ENCODE results near the gene NADSYN1. TPM values are rescaled to one million over a fixed set of nuclear protein-coding genes. Genes with fewer than 3 reads are reported as not detected.

The NADSYN1 gene
- total and polyA plus RNA-seq, 2 donors from 2014 or later = 34.9 to 72.9 TPM

- no peak for FAIRE-seq
- Histone ChIP-seq H3K9ac (ENCODE audit: low read length in 3 of 3) (no peak overlapping the region), H3K27ac (ENCODE audit: low read depth in 2 of 2, low read length in 2 of 2) (no peak overlapping the region), H3K27me3 (ENCODE audit: control insufficient read depth, insufficient read depth, low read length) (no peaks in the 10 kb centered on the region), H3K4me3 (ENCODE audit: low read length in 3 of 3) (no peak overlapping the region), H3K36me3 (ENCODE audit: control insufficient read depth in 2 of 3, insufficient read depth in 3 of 3, low read length in 3 of 3) (peaks cover 11 to 50% (median 29%) of the 10 kb centered on the region in 3 donors), H3K9me3 (ENCODE audit: control insufficient read depth in 2 of 3, insufficient read depth in 1 of 3, low read length in 3 of 3) (no peaks in the 10 kb centered on the region), H3K4me1 (ENCODE audit: control insufficient read depth in 2 of 3, insufficient read depth in 2 of 3, low read depth in 1 of 3, low read length in 3 of 3) (peaks cover 0 to 2% (median 0%) of the 10 kb centered on the region in 3 donors)
- intact Hi-C loops (cut with DNase I) = no loop called here
- DNase-seq = no peak
- TF ChIP-seq CTCF (IDR thresholded peaks at IDR 0.05; ENCODE audit: borderline replicate concordance, extremely low read depth, insufficient read depth) = no peak
These were observed 31.5 kb downstream of the NADSYN1 start for GRCh38 chr11:71484248-71485062.

GRCh38 chr11:71485063-71485399, 32.0 kb downstream of the NADSYN1 start:
- intact Hi-C loops (cut with DNase I) = no loop called here
- H3K9ac ChIP-seq (ENCODE audit: low read length in 3 of 3) = no peak overlapping the region
- DNase-seq (no peak), FAIRE-seq (no peak)
- H3K27me3 ChIP-seq (ENCODE audit: control insufficient read depth, insufficient read depth, low read length) = no peaks in the 10 kb centered on the region
- no peaks in the 10 kb centered on the region for H3K9me3 ChIP-seq (ENCODE audit: control insufficient read depth in 2 of 3, insufficient read depth in 1 of 3, low read length in 3 of 3)
- H3K27ac ChIP-seq (ENCODE audit: low read depth in 2 of 2, low read length in 2 of 2) = no peak overlapping the region
- peaks cover 11 to 44% (median 27%) of the 10 kb centered on the region in 3 donors for H3K36me3 ChIP-seq (ENCODE audit: control insufficient read depth in 2 of 3, insufficient read depth in 3 of 3, low read length in 3 of 3)
- TF ChIP-seq CTCF (IDR thresholded peaks at IDR 0.05; ENCODE audit: borderline replicate concordance, extremely low read depth, insufficient read depth) = no peak
- H3K4me3 ChIP-seq (ENCODE audit: low read length in 3 of 3) = no peak overlapping the region
- H3K4me1 ChIP-seq (ENCODE audit: control insufficient read depth in 2 of 3, insufficient read depth in 2 of 3, low read depth in 1 of 3, low read length in 3 of 3) = peaks cover 0 to 2% (median 0%) of the 10 kb centered on the region in 3 donors

GRCh38 chr11:71485466-71485865, 32.5 kb downstream of the NADSYN1 start:
- H3K4me3 ChIP-seq (ENCODE audit: low read length in 3 of 3) = no peak overlapping the region
- DNase-seq (no peak), FAIRE-seq (no peak)
- H3K4me1 ChIP-seq (ENCODE audit: control insufficient read depth in 2 of 3, insufficient read depth in 2 of 3, low read depth in 1 of 3, low read length in 3 of 3) = peaks cover 0 to 2% (median 0%) of the 10 kb centered on the region in 3 donors
- intact Hi-C loops (cut with DNase I) = no loop called here
- H3K36me3 ChIP-seq (ENCODE audit: control insufficient read depth in 2 of 3, insufficient read depth in 3 of 3, low read length in 3 of 3) = peaks cover 11 to 44% (median 27%) of the 10 kb centered on the region in 3 donors
- H3K9ac ChIP-seq (ENCODE audit: low read length in 3 of 3) = no peak overlapping the region
- no peaks in the 10 kb centered on the region for H3K9me3 ChIP-seq (ENCODE audit: control insufficient read depth in 2 of 3, insufficient read depth in 1 of 3, low read length in 3 of 3)
- TF ChIP-seq CTCF (IDR thresholded peaks at IDR 0.05; ENCODE audit: borderline replicate concordance, extremely low read depth, insufficient read depth) = no peak
- H3K27me3 ChIP-seq (ENCODE audit: control insufficient read depth, insufficient read depth, low read length) = no peaks in the 10 kb centered on the region
- H3K27ac ChIP-seq (ENCODE audit: low read depth in 2 of 2, low read length in 2 of 2) = no peak overlapping the region
